Measurements from ENCODE around the gene H3-3A. TPM values are rescaled to one million over a fixed set of nuclear protein-coding genes. Genes with fewer than 3 reads are reported as not detected.

The H3-3A gene
- total RNA-seq, 1 experiment from 2014 or later = 568 TPM

- Mint-ChIP-seq H3K4me3 (ENCODE audit: low read depth, unreplicated experiment) (peak overlapping the region; percentile 86), H3K9me3 (ENCODE audit: low read depth, unreplicated experiment) (no peaks in the 10 kb centered on the region), H3K36me3 (ENCODE audit: insufficient read depth, unreplicated experiment) (peaks cover 24% of the 10 kb centered on the region), H3K4me1 (ENCODE audit: low read depth, unreplicated experiment) (peaks cover 44% of the 10 kb centered on the region), H3K27me3 (ENCODE audit: unreplicated experiment) (no peaks in the 10 kb centered on the region), H3K27ac (ENCODE audit: unreplicated experiment) (peak overlapping the region; percentile 96)
- no peak for TF ChIP-seq CTCF (IDR thresholded peaks at IDR 0.05; ENCODE audit: unreplicated experiment)
- intact Hi-C loops (cut with micrococcal nuclease; ENCODE audit: unreplicated experiment) = no loop called here
- CTCF ChIA-PET = interaction anchor here (0.9 to 2.1 kb wide), 4 partner anchors 13 to 87 kb away, joined by 3 to 18 read pairs (median 4); no protein-coding TSS in a partner anchor
- no TSS peak for BruUV-seq (replicated peaks)
- peak; percentile 79 for DNase-seq
Observed at GRCh38 chr1:226110249-226111097, 48.0 kb downstream of the H3-3A start.

- Mint-ChIP-seq H3K4me1 (ENCODE audit: low read depth, unreplicated experiment) (peaks cover 44% of the 10 kb centered on the region), H3K9me3 (ENCODE audit: low read depth, unreplicated experiment) (no peaks in the 10 kb centered on the region), H3K27ac (ENCODE audit: unreplicated experiment) (peak overlapping the region; percentile 68), H3K27me3 (ENCODE audit: unreplicated experiment) (no peaks in the 10 kb centered on the region), H3K4me3 (ENCODE audit: low read depth, unreplicated experiment) (peak overlapping the region; percentile 86), H3K36me3 (ENCODE audit: insufficient read depth, unreplicated experiment) (peaks cover 24% of the 10 kb centered on the region)
- CTCF ChIA-PET = interaction anchor here (0.6 to 2.1 kb wide), 5 partner anchors 12 to 336 kb away, joined by 3 to 18 read pairs (median 3); no protein-coding TSS in a partner anchor
- TSS peak; percentile 89 for BruUV-seq (replicated peaks)
- no peak for DNase-seq
- intact Hi-C loops (cut with micrococcal nuclease; ENCODE audit: unreplicated experiment) = no loop called here
- TF ChIP-seq CTCF (IDR thresholded peaks at IDR 0.05; ENCODE audit: unreplicated experiment) = no peak
Observed at GRCh38 chr1:226111098-226111882, 48.8 kb downstream of the H3-3A start.

GRCh38 chr1:226111883-226112261 lies 49.4 kb downstream of the H3-3A start:
- H3K4me1 Mint-ChIP-seq (ENCODE audit: low read depth, unreplicated experiment) = peaks cover 44% of the 10 kb centered on the region
- BruUV-seq (replicated peaks) = no TSS peak
- CTCF ChIA-PET = interaction anchor here (0.6 to 1.4 kb wide), 2 partner anchors 11 to 337 kb away, joined by 3 to 6 read pairs; no protein-coding TSS in a partner anchor
- no peaks in the 10 kb centered on the region for H3K27me3 Mint-ChIP-seq (ENCODE audit: unreplicated experiment)
- no peak for DNase-seq
- peak overlapping the region; percentile 86 for H3K4me3 Mint-ChIP-seq (ENCODE audit: low read depth, unreplicated experiment)
- H3K27ac Mint-ChIP-seq (ENCODE audit: unreplicated experiment) = no peak overlapping the region
- peaks cover 24% of the 10 kb centered on the region for H3K36me3 Mint-ChIP-seq (ENCODE audit: insufficient read depth, unreplicated experiment)
- no peak for TF ChIP-seq CTCF (IDR thresholded peaks at IDR 0.05; ENCODE audit: unreplicated experiment)
- no peaks in the 10 kb centered on the region for H3K9me3 Mint-ChIP-seq (ENCODE audit: low read depth, unreplicated experiment)
- intact Hi-C loops (cut with micrococcal nuclease; ENCODE audit: unreplicated experiment) = no loop called here

- intact Hi-C loops (cut with micrococcal nuclease; ENCODE audit: unreplicated experiment) = no loop called here
- CTCF ChIA-PET = no interaction called here
- Mint-ChIP-seq H3K9me3 (ENCODE audit: low read depth, unreplicated experiment) (no peaks in the 10 kb centered on the region), H3K4me1 (ENCODE audit: low read depth, unreplicated experiment) (peaks cover 38% of the 10 kb centered on the region), H3K4me3 (ENCODE audit: low read depth, unreplicated experiment) (peak overlapping the region; percentile 33), H3K27ac (ENCODE audit: unreplicated experiment) (no peak overlapping the region), H3K27me3 (ENCODE audit: unreplicated experiment) (no peaks in the 10 kb centered on the region), H3K36me3 (ENCODE audit: insufficient read depth, unreplicated experiment) (peaks cover 24% of the 10 kb centered on the region)
- no TSS peak for BruUV-seq (replicated peaks)
- no peak for TF ChIP-seq CTCF (IDR thresholded peaks at IDR 0.05; ENCODE audit: unreplicated experiment)
- DNase-seq = no peak
Observed at GRCh38 chr1:226112626-226113025, 50.1 kb downstream of the H3-3A start.

Measured in Calu3 (cell line).